Measurements from ENCODE around the gene C1orf116.

C1orf116 gene

GRCh38 chr1:207013321-207014085, 19.1 kb downstream of the C1orf116 start:
- no peak for ATAC-seq
- TF ChIP-seq ESRRG (CRISPR knock-in tag; IDR thresholded peaks at IDR 0.05) (no peak), TSHZ2 (CRISPR knock-in tag; IDR thresholded peaks at IDR 0.05) (no peak), TOX (CRISPR knock-in tag; IDR thresholded peaks at IDR 0.05; ENCODE audit: borderline replicate concordance) (no peak), ISL1 (CRISPR knock-in tag; IDR thresholded peaks at IDR 0.05) (no peak), ZFP30 (CRISPR knock-in tag; IDR thresholded peaks at IDR 0.05) (no peak), ZNF70 (CRISPR knock-in tag; IDR thresholded peaks at IDR 0.05) (no peak), CSDC2 (CRISPR knock-in tag; IDR thresholded peaks at IDR 0.05) (no peak), ZNF565 (CRISPR knock-in tag; conservative IDR thresholded peaks at IDR 0.05; ENCODE audit: low read depth) (no peak), GLIS3 (CRISPR knock-in tag; IDR thresholded peaks at IDR 0.05) (no peak), ZFP3 (CRISPR knock-in tag; IDR thresholded peaks at IDR 0.05) (no peak), CSRNP3 (CRISPR knock-in tag; IDR thresholded peaks at IDR 0.05) (no peak), ZNF8 (CRISPR knock-in tag; IDR thresholded peaks at IDR 0.05) (no peak), SNAI2 (CRISPR knock-in tag; IDR thresholded peaks at IDR 0.05) (no peak)

GRCh38 chr1:207010726-207011125, 21.8 kb downstream of the C1orf116 start:
- TF ChIP-seq TSHZ2 (CRISPR knock-in tag; IDR thresholded peaks at IDR 0.05): no peak
- no peak for TF ChIP-seq POU6F1 (CRISPR knock-in tag; IDR thresholded peaks at IDR 0.05; ENCODE audit: borderline replicate concordance, low read depth)
- no peak for TF ChIP-seq ZNF8 (CRISPR knock-in tag; IDR thresholded peaks at IDR 0.05)
- TF ChIP-seq ZNF70 (CRISPR knock-in tag; IDR thresholded peaks at IDR 0.05): no peak
- TF ChIP-seq ARNTL (CRISPR knock-in tag; IDR thresholded peaks at IDR 0.05; ENCODE audit: borderline replicate concordance, low read depth): no peak
- no peak for TF ChIP-seq CSDC2 (CRISPR knock-in tag; IDR thresholded peaks at IDR 0.05)
- TF ChIP-seq ZFP30 (CRISPR knock-in tag; IDR thresholded peaks at IDR 0.05): no peak
- no peak for TF ChIP-seq ISL1 (CRISPR knock-in tag; IDR thresholded peaks at IDR 0.05)
- TF ChIP-seq ZFP3 (CRISPR knock-in tag; IDR thresholded peaks at IDR 0.05): no peak
- no peak for TF ChIP-seq TOX (CRISPR knock-in tag; IDR thresholded peaks at IDR 0.05; ENCODE audit: borderline replicate concordance)
- TF ChIP-seq BACH2 (CRISPR knock-in tag; IDR thresholded peaks at IDR 0.05; ENCODE audit: borderline replicate concordance): no peak
- no peak for TF ChIP-seq CREB5 (CRISPR knock-in tag; IDR thresholded peaks at IDR 0.05; ENCODE audit: low read depth)
- no peak for TF ChIP-seq PPARA (CRISPR knock-in tag; IDR thresholded peaks at IDR 0.05; ENCODE audit: borderline replicate concordance)
- TF ChIP-seq OSR1 (CRISPR knock-in tag; IDR thresholded peaks at IDR 0.05): no peak
- no peak for TF ChIP-seq CSRNP3 (CRISPR knock-in tag; IDR thresholded peaks at IDR 0.05)
- no peak for TF ChIP-seq TCF4 (CRISPR knock-in tag; IDR thresholded peaks at IDR 0.05; ENCODE audit: borderline replicate concordance)
- no peak for TF ChIP-seq RARB (CRISPR knock-in tag; IDR thresholded peaks at IDR 0.05)
- TF ChIP-seq ZNF565 (CRISPR knock-in tag; conservative IDR thresholded peaks at IDR 0.05; ENCODE audit: low read depth): no peak
- TF ChIP-seq ESRRG (CRISPR knock-in tag; IDR thresholded peaks at IDR 0.05): no peak
- no peak for TF ChIP-seq ZC3H10 (CRISPR knock-in tag; IDR thresholded peaks at IDR 0.05)
- ATAC-seq: no peak

Data from SK-N-SH treated with all-trans-retinoic acid at 6 μM for 48 hours (cell line).